Activated CD8-positive, alpha-beta memory T cell treated with anti-CD3 and anti-CD28 coated beads, Interleukin-2, amount 50 U/mL, for 48 hours (primary cell): Measurements from ENCODE around the gene HOXD1.
A peak's percentile ranks its signal among the peaks of the same experiment; 100 is the strongest.

Experiments
- DNase-seq: peaks from one replicate; pipeline ENCODE4 v3.0.0-alpha.2; 2020

HOXD1 gene

GRCh38 chr2:176187899-176188773 is at the start of gene HOXD1:
Gene HOXD1, plus strand, starts transcription at chr2:176188668. Its CDS starts 134 bp downstream, at chr2:176188802.
- no peak for DNase-seq

GRCh38 chr2:176138923-176139660 is 49.4 kb upstream of the HOXD1 start:
- peak; percentile 48 for DNase-seq

GRCh38 chr2:176139661-176140512 is 48.6 kb upstream of the HOXD1 start:
- DNase-seq = peak; percentile 37

- DNase-seq = peak; percentile 89
Measured at GRCh38 chr2:176140513-176141317, 47.8 kb upstream of the HOXD1 start.

GRCh38 chr2:176142281-176142680 is 46.2 kb upstream of the HOXD1 start:
- no peak for DNase-seq

GRCh38 chr2:176145085-176145969 is 43.1 kb upstream of the HOXD1 start:
- no peak for DNase-seq

GRCh38 chr2:176146101-176146500 is 42.4 kb upstream of the HOXD1 start:
- no peak for DNase-seq

GRCh38 chr2:176146645-176147044 is 41.8 kb upstream of the HOXD1 start:
- DNase-seq = no peak

- DNase-seq = no peak
Measured at GRCh38 chr2:176147210-176147799, 41.2 kb upstream of the HOXD1 start.

- peak; percentile 47 for DNase-seq
Measured at GRCh38 chr2:176147800-176148496, 40.5 kb upstream of the HOXD1 start.

GRCh38 chr2:176148751-176149421 is 39.6 kb upstream of the HOXD1 start:
- DNase-seq = peak; percentile 38

- peak; percentile 45 for DNase-seq
Measured at GRCh38 chr2:176149481-176149938, 39.0 kb upstream of the HOXD1 start.

- DNase-seq = peak; percentile 46
Measured at GRCh38 chr2:176149939-176150583, 38.4 kb upstream of the HOXD1 start.

GRCh38 chr2:176150584-176151441 is 37.7 kb upstream of the HOXD1 start:
- DNase-seq = peak; percentile 33

- DNase-seq = peak; percentile 51
Measured at GRCh38 chr2:176151442-176152287, 36.8 kb upstream of the HOXD1 start, which contains the start of gene HOXD4. Gene HOXD4, plus strand, starts transcription at chr2:176151550. Its CDS starts 84 bp downstream, at chr2:176151634.

- DNase-seq = peak; percentile 49
Measured at GRCh38 chr2:176152350-176153181, 35.9 kb upstream of the HOXD1 start.
